HCT116 (cell line): Measurements from ENCODE around the gene RNF4.

Experiments used
- POLR2A ChIP-seq: IDR thresholded peaks from 2 replicates; pipeline ENCODE4 v1.7.0; 2011; ENCODE audit warnings: borderline replicate concordance; ENCODE audit not compliant: insufficient read depth, insufficient read length; ENCODE audit errors: extremely low read depth
- TF ChIP-seq, protein P1 (sequence below), 3 experiments: fragments of 200-600 bp in 1 of 3; sonication (generic) in 1 of 3; IDR thresholded peaks in 2 of 3; conservative IDR thresholded peaks in 1 of 3; 2 replicates each; pipeline ENCODE4 v1.5.1; 2012 to 2017; ENCODE audit warnings: low read depth in 2 of 3, low read length in 2 of 3, antibody characterized with exemption in 1 of 3, borderline replicate concordance in 1 of 3, control low read depth in 1 of 3, mild to moderate bottlenecking in 1 of 3, mixed read lengths in 1 of 3, mixed run types in 1 of 3, moderate library complexity in 1 of 3; ENCODE audit not compliant: insufficient read depth in 1 of 3

- TF ChIP-seq, protein P1, sequence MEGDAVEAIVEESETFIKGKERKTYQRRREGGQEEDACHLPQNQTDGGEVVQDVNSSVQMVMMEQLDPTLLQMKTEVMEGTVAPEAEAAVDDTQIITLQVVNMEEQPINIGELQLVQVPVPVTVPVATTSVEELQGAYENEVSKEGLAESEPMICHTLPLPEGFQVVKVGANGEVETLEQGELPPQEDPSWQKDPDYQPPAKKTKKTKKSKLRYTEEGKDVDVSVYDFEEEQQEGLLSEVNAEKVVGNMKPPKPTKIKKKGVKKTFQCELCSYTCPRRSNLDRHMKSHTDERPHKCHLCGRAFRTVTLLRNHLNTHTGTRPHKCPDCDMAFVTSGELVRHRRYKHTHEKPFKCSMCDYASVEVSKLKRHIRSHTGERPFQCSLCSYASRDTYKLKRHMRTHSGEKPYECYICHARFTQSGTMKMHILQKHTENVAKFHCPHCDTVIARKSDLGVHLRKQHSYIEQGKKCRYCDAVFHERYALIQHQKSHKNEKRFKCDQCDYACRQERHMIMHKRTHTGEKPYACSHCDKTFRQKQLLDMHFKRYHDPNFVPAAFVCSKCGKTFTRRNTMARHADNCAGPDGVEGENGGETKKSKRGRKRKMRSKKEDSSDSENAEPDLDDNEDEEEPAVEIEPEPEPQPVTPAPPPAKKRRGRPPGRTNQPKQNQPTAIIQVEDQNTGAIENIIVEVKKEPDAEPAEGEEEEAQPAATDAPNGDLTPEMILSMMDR (IDR thresholded peaks at IDR 0.05 in 2 of 3, conservative IDR thresholded peaks at IDR 0.05 in 1 of 3; ENCODE audit: borderline replicate concordance in 1 of 3, insufficient read depth in 1 of 3, low read depth in 2 of 3, low read length in 2 of 3): no peak
- TF ChIP-seq POLR2A: no peak
Measured at GRCh38 chr4:2485956-2486355, 17.1 kb downstream of the RNF4 start.
